Liver (tissue), 9 donors: ENCODE data around the gene FAM204A. TPM values are rescaled to one million over a fixed set of nuclear protein-coding genes. Genes with fewer than 3 reads are reported as not detected.

Source experiments
- DNase-seq: peaks from one replicate; pipeline ENCODE4 v3.0.0-alpha.2; 2017; ENCODE audit warnings: low spot score
- H3K27ac ChIP-seq, 2 donors: one replicate each; pipeline ENCODE4 v1.7.0; 2013; ENCODE audit warnings: inconsistent platforms in 2 of 2, low read length in 2 of 2, control low read depth in 1 of 2, low read depth in 1 of 2, mild to moderate bottlenecking in 1 of 2
- H3K27me3 ChIP-seq, 4 donors: one replicate each; pipeline versions ENCODE4 v1.6.1 to v1.7.0; 2013; ENCODE audit warnings: low read length in 3 of 4, inconsistent platforms in 1 of 4, mild to moderate bottlenecking in 1 of 4, moderate library complexity in 1 of 4; ENCODE audit not compliant: control insufficient read depth in 4 of 4, insufficient read depth in 4 of 4
- H3K36me3 ChIP-seq, 4 donors: one replicate each; pipeline versions ENCODE4 v1.6.1 to v1.7.0; 2013; ENCODE audit warnings: low read length in 3 of 4, mild to moderate bottlenecking in 3 of 4, low read depth in 1 of 4, moderate library complexity in 1 of 4; ENCODE audit not compliant: control insufficient read depth in 4 of 4, insufficient read depth in 3 of 4
- H3K4me1 ChIP-seq, 4 donors: one replicate each; pipeline versions ENCODE4 v1.6.1 to v1.7.0; 2013; ENCODE audit warnings: low read length in 3 of 4, mild to moderate bottlenecking in 3 of 4, moderate library complexity in 1 of 4; ENCODE audit not compliant: control insufficient read depth in 4 of 4, insufficient read depth in 4 of 4
- H3K4me3 ChIP-seq, 3 donors: one replicate each; pipeline versions ENCODE4 v1.6.1 to v1.7.0; 2013; ENCODE audit warnings: low read length in 3 of 3, control low read depth in 1 of 3, low read depth in 1 of 3, mild to moderate bottlenecking in 1 of 3
- H3K9ac ChIP-seq, 2 donors: one replicate each; pipeline ENCODE4 v1.7.0; 2013; ENCODE audit warnings: low read length in 2 of 2, mild to moderate bottlenecking in 2 of 2, moderate library complexity in 2 of 2, control low read depth in 1 of 2, low read depth in 1 of 2
- H3K9me3 ChIP-seq, 4 donors: one replicate each; pipeline versions ENCODE4 v1.6.1 to v1.7.0; 2013; ENCODE audit warnings: low read length in 3 of 4; ENCODE audit not compliant: control insufficient read depth in 4 of 4
- CTCF ChIP-seq: fragments of 150-350 bp; IDR thresholded peaks from 2 replicates; pipeline ENCODE4 v1.5.1; 2017; ENCODE audit warnings: improper control_type of control experiment, low read depth, low read length; ENCODE audit not compliant: missing input control
- EGR1 ChIP-seq, 2 donors: IDR thresholded peaks; 2 replicates each; pipeline ENCODE4 v1.6.1; 2016 to 2018; ENCODE audit warnings: antibody characterized with exemption in 2 of 2, low read depth in 2 of 2
- FOXA1 ChIP-seq: IDR thresholded peaks from 2 replicates; pipeline ENCODE4 v1.6.1; 2016; ENCODE audit warnings: antibody characterized with exemption
- FOXA2 ChIP-seq: IDR thresholded peaks from 2 replicates; pipeline ENCODE4 v1.6.1; 2016; ENCODE audit warnings: antibody characterized with exemption
- GABPA ChIP-seq, 2 donors: IDR thresholded peaks in 1 of 2; conservative IDR thresholded peaks in 1 of 2; 2 replicates each; pipeline ENCODE4 v1.6.1; 2016; ENCODE audit warnings: antibody characterized with exemption in 2 of 2, mild to moderate bottlenecking in 1 of 2, moderate library complexity in 1 of 2
- HNF4A ChIP-seq, 2 donors: conservative IDR thresholded peaks; 2 replicates each; pipeline ENCODE4 v1.6.1; 2016; ENCODE audit warnings: antibody characterized with exemption in 2 of 2, mild to moderate bottlenecking in 2 of 2
- HNF4G ChIP-seq: IDR thresholded peaks from 2 replicates; pipeline ENCODE4 v1.6.1; 2016; ENCODE audit warnings: antibody characterized with exemption
- JUND ChIP-seq, 2 donors: IDR thresholded peaks; 2 replicates each; pipeline ENCODE4 v1.6.1; 2016; ENCODE audit warnings: antibody characterized with exemption in 2 of 2
- MAX ChIP-seq: IDR thresholded peaks from 2 replicates; pipeline ENCODE4 v1.6.1; 2016; ENCODE audit warnings: antibody characterized with exemption
- SP1 ChIP-seq: IDR thresholded peaks from 2 replicates; pipeline ENCODE4 v1.6.1; 2018; ENCODE audit warnings: antibody characterized with exemption, mild to moderate bottlenecking
- YY1 ChIP-seq: IDR thresholded peaks from 2 replicates; pipeline ENCODE4 v1.6.1; 2016; ENCODE audit warnings: antibody characterized with exemption, mild to moderate bottlenecking
- ZBTB33 ChIP-seq: IDR thresholded peaks from 2 replicates; pipeline ENCODE4 v1.6.1; 2016; ENCODE audit warnings: antibody characterized with exemption
- WGBS: extraction: QIAGEN DNeasy Blood & Tissue Kit; methylation state at CpG from one replicate; pipeline ENCODE4 v1.1.7; 2013; 5-methylcytosine and 5-hydroxymethylcytosine counted together
- polyA plus RNA-seq, 2 donors: library from polyadenylated mRNA; stranded (reverse) in 1 of 2; unstranded in 1 of 2; fragments of 200-250 nt in 1 of 2; fragments of >200 nt in 1 of 2; fragmentation: Nextera tagmentation in 1 of 2; extraction: Ambion mirVana in 1 of 2; gene quantifications; one replicate each; pipeline versions ENCODE4 v1.2.1 to v1.2.3, GENCODE V29; 2013 to 2015
- total RNA-seq, 2 donors: library from RNA; depleted of rRNA; stranded (reverse); fragments of >200 nt; gene quantifications; one replicate each; pipeline ENCODE4 v1.2.3, GENCODE V29; 2014
- TF ChIP-seq, protein P1 (sequence below): IDR thresholded peaks from 2 replicates; pipeline ENCODE4 v1.6.1; 2016; ENCODE audit warnings: antibody characterized with exemption
- TF ChIP-seq, protein P2 (sequence below): IDR thresholded peaks from 2 replicates; pipeline ENCODE4 v1.6.1; 2016; ENCODE audit warnings: antibody characterized with exemption, mild to moderate bottlenecking
- donor health status: healthy.
- donor health status: healthy.
- donor health status: healthy.
- donor health status: healthy.
- donor health status: healthy.

FAM204A gene
- total and polyA plus RNA-seq, 4 donors: 17.4 to 22.8 (median 21.3) TPM

DNA sequence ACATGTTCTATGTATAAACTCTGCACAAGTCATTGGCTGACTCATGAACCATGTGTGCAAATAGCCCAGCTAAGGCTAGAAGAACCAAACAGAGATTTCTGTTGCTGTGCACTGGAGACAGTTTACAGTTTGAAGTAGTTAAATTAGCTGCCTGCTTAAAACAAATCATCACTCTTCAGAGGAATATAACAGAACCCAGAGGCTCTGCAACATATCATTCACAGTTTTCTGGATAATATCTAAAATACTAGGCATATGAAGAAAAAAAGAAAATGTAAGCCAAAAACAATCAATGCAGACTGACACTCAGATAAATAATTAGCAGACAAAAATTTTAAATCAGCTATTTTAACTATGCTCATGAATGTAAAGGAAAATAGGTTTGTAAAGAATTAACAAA is 23.6 kb upstream of the FAM204A start:
- no peak overlapping the region for H3K4me3 ChIP-seq
- TF ChIP-seq JUND (IDR thresholded peaks at IDR 0.05): no peak
- TF ChIP-seq FOXA2: no peak
- no peak for TF ChIP-seq FOXA1
- no peak for TF ChIP-seq HNF4G
- TF ChIP-seq, protein P1, sequence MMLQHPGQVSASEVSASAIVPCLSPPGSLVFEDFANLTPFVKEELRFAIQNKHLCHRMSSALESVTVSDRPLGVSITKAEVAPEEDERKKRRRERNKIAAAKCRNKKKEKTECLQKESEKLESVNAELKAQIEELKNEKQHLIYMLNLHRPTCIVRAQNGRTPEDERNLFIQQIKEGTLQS: no peak
- no peak for TF ChIP-seq YY1
- TF ChIP-seq ZBTB33: no peak
- TF ChIP-seq GABPA (IDR thresholded peaks at IDR 0.05 in 1 of 2, conservative IDR thresholded peaks at IDR 0.05 in 1 of 2): no peak
- TF ChIP-seq, protein P2, sequence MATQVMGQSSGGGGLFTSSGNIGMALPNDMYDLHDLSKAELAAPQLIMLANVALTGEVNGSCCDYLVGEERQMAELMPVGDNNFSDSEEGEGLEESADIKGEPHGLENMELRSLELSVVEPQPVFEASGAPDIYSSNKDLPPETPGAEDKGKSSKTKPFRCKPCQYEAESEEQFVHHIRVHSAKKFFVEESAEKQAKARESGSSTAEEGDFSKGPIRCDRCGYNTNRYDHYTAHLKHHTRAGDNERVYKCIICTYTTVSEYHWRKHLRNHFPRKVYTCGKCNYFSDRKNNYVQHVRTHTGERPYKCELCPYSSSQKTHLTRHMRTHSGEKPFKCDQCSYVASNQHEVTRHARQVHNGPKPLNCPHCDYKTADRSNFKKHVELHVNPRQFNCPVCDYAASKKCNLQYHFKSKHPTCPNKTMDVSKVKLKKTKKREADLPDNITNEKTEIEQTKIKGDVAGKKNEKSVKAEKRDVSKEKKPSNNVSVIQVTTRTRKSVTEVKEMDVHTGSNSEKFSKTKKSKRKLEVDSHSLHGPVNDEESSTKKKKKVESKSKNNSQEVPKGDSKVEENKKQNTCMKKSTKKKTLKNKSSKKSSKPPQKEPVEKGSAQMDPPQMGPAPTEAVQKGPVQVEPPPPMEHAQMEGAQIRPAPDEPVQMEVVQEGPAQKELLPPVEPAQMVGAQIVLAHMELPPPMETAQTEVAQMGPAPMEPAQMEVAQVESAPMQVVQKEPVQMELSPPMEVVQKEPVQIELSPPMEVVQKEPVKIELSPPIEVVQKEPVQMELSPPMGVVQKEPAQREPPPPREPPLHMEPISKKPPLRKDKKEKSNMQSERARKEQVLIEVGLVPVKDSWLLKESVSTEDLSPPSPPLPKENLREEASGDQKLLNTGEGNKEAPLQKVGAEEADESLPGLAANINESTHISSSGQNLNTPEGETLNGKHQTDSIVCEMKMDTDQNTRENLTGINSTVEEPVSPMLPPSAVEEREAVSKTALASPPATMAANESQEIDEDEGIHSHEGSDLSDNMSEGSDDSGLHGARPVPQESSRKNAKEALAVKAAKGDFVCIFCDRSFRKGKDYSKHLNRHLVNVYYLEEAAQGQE: no peak
- TF ChIP-seq CTCF: no peak
- no peak for TF ChIP-seq SP1
- TF ChIP-seq MAX: no peak
- TF ChIP-seq EGR1 (IDR thresholded peaks at IDR 0.05; ENCODE audit: low read depth in 2 of 2): no peak
- no peak for TF ChIP-seq HNF4A (conservative IDR thresholded peaks at IDR 0.05)
- H3K9me3 ChIP-seq: peaks cover 4 to 7% (median 5%) of the 10 kb centered on the region in 4 donors
- no peak overlapping the region for H3K27ac ChIP-seq
- H3K36me3 ChIP-seq: no peaks in the 10 kb centered on the region
- H3K4me1 ChIP-seq: no peaks in the 10 kb centered on the region
- DNase-seq: no peak
- no peak overlapping the region for H3K9ac ChIP-seq
- H3K27me3 ChIP-seq: no peaks in the 10 kb centered on the region

DNA sequence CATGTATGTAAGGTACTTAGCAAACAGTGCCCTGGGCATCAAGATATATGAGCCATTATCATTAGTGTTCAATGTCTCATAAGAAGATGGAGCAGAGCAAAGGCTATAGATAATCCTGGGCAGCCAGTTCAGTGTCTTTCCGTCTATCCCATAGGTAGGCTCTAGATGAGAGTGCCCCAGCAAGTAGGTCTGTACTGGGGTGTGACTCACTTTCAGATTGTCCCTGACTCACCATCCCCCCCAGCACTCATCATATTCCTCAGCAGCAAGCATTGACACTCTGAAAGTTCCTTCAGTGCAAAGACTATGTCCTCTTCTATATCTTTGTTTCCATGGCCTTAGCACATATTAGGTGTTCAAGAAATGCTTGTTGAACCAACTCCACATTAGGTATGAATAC is 20.0 kb upstream of the FAM204A start:
- H3K9ac ChIP-seq: no peak overlapping the region
- no peak overlapping the region for H3K27ac ChIP-seq
- DNase-seq: no peak
- no peaks in the 10 kb centered on the region for H3K36me3 ChIP-seq
- WGBS: 92% methylated on average over 1 of the region's 1 CpG
- H3K4me1 ChIP-seq: no peaks in the 10 kb centered on the region
- H3K4me3 ChIP-seq: no peak overlapping the region
- TF ChIP-seq MAX: no peak
- TF ChIP-seq FOXA1: no peak
- TF ChIP-seq, protein P2: no peak
- no peaks in the 10 kb centered on the region for H3K27me3 ChIP-seq
- H3K9me3 ChIP-seq: peaks cover 4 to 7% (median 5%) of the 10 kb centered on the region in 4 donors
